HG03432 (cell line): ENCODE results near the gene DMWD.

ENCODE experiments used
- ATAC-seq: cut with Tn5 transposase; IDR thresholded peaks from one replicate; pipeline ENCODE4 v1.9.1; 2021; ENCODE audit warnings: mild to moderate bottlenecking, moderate library complexity; ENCODE audit not compliant: unreplicated experiment

The DMWD gene, protein sequence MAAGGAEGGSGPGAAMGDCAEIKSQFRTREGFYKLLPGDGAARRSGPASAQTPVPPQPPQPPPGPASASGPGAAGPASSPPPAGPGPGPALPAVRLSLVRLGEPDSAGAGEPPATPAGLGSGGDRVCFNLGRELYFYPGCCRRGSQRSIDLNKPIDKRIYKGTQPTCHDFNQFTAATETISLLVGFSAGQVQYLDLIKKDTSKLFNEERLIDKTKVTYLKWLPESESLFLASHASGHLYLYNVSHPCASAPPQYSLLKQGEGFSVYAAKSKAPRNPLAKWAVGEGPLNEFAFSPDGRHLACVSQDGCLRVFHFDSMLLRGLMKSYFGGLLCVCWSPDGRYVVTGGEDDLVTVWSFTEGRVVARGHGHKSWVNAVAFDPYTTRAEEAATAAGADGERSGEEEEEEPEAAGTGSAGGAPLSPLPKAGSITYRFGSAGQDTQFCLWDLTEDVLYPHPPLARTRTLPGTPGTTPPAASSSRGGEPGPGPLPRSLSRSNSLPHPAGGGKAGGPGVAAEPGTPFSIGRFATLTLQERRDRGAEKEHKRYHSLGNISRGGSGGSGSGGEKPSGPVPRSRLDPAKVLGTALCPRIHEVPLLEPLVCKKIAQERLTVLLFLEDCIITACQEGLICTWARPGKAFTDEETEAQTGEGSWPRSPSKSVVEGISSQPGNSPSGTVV

DNA sequence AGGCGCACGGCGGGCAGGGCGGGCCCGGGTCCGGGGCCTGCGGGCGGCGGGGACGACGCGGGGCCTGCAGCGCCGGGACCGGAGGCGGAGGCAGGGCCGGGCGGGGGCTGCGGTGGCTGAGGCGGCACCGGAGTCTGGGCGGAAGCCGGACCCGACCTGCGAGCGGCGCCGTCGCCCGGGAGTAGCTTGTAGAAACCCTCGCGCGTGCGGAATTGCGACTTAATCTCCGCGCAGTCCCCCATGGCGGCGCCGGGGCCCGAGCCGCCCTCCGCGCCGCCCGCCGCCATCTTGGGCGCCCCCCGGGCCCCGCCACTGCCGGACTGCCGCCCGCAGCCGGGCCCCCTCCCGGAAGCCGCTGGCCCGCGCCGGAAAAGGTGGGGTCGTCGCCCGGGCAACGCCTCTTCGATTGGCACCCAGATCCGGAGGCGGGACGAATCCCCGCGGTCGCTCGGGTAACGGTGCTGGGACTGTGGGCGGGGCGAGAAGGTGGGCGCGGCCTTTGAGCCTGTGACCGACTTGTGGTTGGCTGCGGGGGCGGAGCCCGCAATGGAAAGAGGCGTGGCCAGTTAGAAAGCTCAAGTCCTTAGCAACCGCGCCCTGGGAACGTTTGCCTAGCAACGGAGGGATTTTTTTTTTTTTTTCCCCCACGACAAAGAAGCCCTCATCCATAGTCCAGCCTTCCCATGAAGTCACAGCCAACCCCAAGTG lies at the start of gene DMWD:
TSS of gene DMWD (minus strand) at position 376 of the 708 bp plus-strand sequence. CDS start at position 287, 89 bp downstream.
- peak; percentile 88 for ATAC-seq

DNA sequence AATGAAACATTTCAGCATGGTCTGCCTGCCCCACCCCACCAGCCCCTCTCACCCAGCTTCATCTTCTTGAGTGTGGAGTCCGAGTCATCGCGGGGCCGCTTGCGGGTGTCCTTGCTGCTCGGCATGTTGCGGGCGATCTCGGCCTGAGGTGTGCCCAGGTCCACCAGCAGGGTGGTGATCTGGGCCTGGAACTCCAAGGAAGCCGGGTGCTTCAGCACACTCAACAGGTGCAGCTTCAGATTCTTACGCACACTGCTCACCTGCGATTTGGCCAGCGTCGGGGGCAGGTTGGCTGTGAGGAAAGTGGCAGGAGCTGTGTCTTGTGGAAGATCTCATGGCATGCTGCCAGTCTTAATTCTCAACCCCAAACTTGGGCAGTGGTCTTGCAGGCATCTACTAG lies 49.6 kb upstream of the DMWD start:
- ATAC-seq: no peak

DNA sequence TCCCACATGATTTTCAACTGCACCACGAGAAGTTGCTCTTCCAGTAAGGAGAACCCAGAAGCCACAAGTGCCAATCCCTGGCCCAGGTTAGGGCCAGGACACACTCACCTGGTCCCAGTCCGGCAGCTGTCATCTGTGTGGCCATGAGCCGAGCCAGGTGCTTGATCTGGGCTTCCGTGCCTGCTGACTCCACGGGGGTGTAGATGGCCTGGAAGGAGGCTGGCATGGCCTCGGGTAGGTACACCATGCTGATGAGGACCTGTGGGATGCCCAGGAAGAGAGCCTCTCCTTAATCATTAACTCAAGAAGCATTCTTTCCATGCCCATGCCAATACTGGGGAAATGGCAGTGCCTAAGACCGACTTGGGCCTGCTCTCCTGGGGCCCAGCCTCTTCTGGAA lies 42.3 kb upstream of the DMWD start:
- no peak for ATAC-seq

DNA sequence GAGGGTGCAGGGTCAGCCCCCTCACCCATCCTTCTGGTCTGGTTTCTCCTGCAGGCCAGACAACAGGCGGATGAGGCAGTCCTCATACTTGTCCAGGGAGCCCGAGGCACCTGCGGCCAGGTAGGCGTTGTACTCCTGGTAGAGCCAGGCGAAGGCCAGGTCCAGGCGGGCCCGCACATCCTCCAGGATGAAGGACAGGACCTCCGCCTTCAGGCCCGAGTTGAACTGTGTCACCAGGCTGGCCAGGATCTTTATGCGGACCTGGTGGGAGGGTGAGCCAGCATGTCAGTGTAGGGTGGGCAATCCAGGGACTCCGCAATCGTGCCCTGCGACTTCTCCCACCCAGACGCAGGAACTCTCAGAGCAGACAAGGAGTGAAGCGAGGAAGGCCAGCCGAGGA lies 36.3 kb upstream of the DMWD start:
- no peak for ATAC-seq

DNA sequence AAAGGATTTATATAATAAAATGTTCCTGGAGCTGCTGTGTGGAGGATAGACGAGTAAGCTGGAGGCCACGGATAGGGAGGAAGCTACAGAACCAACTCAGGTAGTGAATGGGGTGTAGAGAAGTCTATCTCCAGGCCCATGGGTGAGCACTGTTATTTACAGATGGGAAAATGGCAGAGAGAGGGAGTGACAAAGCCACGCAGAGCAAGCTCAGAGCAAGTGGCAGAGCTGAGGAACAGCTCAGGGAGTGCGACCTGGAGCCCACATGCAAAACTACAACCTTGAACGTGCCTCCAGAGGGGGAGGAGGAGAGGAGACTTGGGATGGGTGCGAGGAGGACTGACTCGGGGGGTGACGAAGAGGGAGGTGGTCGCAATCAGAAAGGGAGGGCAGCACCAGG lies 35.9 kb upstream of the DMWD start:
- ATAC-seq: no peak

DNA sequence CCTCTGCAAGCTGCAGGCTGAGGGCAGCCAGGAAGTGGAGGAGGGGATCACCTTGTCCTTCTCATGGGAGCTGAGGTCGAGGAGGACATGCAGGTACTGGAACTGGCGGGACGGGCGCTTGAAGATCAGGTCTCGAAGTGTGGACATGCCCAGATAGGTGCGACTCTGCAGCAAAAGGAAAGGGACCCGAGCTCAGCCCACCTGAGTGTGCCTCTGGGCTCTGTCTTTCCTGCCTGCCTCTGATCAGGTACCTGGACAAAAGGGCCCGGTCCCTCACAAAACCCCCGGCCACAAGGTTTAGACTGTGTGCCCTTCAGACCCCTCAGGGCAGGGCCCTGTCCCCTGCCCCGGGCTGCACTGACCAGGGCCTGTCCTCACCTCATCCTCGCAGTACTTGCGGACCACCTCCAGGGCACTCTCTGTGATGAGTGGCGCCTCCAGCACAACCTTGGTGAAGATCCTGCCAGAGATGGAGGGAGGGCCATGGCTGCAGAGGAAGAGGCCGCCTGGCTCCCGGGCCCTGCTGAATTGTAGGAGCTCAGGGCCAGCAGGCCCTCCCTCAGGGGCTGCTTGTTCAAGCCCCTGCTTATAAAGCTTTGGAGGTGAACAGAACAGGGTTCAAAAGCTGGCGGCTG lies 34.9 kb upstream of the DMWD start:
- ATAC-seq: no peak

GRCh38 chr19:45826934-45827333 lies 34.3 kb upstream of the DMWD start:
- no peak for ATAC-seq

GRCh38 chr19:45825917-45826893 lies 33.6 kb upstream of the DMWD start:
- no peak for ATAC-seq

GRCh38 chr19:45825263-45825605 lies 32.6 kb upstream of the DMWD start:
- ATAC-seq: no peak

GRCh38 chr19:45824531-45825262 lies 32.1 kb upstream of the DMWD start:
- no peak for ATAC-seq

DNA sequence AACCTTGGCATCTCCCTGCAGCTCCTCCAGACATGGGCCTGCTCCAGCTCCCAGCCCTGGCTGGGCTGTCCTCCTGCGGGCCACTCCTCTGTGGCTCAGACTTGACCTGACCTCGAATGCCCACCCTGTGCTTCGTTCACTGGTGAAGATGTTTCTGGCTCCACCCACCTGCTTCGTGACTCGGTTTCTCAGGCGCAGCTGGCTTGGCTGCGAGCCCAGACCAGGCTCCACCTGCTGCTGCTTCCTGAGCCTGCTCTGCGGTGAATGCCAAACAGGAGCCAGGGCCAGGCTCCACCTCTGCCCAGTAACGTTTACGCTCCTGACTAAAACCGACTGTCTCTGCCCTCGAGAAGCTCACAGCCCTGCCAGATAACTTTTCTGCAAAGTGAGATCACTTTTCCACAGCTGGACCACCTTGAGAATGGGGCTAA lies 31.4 kb upstream of the DMWD start:
- ATAC-seq: no peak

- ATAC-seq: no peak
Measured at GRCh38 chr19:45823182-45823581, 30.5 kb upstream of the DMWD start.

DNA sequence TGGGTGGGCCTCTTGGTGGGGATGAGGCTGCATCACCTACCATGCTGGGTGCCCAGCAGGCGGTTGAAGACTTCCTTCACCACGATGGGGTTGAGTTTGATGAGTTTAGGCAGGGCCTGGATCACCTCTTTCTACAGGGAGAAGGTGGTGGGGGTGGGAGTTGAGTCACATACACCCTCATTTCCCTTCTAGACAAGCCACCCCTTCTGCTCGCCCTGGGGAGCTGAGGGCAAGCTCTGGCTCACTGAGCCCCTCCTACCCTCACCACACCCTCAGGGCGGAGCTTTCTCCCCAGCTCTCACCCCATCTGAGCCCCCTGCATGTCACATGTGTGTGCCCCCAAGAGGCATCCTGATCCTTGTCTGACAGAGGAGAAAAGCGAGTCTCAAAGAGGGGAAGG lies 30.1 kb upstream of the DMWD start:
- no peak for ATAC-seq

DNA sequence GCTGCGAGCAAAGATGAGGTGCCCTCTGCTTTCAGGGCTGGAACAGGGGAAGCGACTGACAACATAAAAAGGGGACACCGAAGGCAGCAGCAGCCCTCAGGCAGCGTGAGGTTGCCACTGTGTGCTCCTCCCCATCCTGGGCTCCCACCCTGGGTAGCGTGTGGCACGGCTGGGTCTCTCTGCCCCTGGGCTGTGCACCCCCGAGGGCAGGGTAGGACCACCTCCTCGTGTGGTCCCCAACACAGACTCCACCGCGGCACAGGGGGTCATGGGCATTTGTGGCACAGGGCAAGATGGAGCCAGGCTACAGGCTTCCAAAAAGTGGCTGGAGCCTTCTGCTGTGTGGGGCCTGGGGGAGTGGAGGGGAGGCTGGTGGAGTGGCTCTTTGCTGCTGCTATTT lies 28.9 kb upstream of the DMWD start:
- no peak for ATAC-seq

DNA sequence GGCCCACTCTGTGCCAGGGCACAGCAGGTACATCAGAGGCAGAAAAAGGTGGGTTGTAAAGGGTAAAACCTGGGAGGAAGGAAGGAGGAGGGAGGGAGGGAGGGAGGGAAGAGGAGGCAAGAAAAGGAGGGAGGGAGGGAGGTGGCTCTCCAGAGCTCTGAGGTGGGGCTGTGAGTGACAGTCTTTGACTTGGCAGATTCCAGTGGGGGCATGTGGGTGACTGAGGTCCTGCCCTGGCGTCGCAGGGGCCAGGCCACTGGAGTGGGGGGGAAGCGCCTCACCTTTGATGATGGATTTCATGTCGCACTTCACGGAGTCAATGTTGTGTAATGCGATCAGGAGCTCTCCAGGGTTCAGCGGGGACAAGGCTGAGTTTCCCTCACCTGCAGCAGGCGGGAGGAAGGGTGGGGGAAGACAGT lies 28.5 kb upstream of the DMWD start:
- no peak for ATAC-seq

DNA sequence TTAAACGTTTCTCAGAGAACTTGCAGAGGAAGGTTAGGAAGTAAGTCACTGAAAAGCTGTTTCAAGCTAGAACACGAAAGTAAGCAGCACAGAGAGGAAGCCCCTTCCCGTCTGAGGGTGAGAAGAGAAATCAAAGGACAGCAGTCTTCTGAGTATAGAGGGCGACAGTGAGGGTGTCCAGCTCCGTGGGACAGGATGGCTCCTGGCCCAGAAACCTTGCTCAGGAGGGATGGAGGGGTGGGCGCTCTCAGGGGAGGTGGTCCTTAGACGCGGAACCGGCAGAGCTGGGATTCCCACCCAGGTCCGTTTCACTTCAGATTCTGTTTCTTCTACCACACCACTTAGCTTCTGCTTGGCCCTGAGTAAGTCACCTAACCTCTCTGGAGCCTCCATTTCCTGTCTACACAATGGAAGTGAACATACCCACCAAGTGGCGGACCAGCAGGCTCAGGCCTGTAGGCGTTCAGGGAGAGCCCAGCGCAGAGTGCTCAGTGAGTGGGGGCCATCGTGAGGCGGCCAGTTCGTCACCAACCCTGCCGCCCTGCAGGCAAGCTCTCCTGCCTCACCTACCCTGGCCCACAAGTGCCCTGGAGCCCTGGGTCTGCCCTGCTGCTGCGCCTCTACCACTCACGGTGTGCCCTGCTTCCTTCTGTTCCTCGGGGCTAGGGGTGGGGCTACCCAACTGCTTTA lies 27.9 kb upstream of the DMWD start:
- no peak for ATAC-seq

- ATAC-seq: no peak
Measured at GRCh38 chr19:45819769-45820168, 27.1 kb upstream of the DMWD start.

DNA sequence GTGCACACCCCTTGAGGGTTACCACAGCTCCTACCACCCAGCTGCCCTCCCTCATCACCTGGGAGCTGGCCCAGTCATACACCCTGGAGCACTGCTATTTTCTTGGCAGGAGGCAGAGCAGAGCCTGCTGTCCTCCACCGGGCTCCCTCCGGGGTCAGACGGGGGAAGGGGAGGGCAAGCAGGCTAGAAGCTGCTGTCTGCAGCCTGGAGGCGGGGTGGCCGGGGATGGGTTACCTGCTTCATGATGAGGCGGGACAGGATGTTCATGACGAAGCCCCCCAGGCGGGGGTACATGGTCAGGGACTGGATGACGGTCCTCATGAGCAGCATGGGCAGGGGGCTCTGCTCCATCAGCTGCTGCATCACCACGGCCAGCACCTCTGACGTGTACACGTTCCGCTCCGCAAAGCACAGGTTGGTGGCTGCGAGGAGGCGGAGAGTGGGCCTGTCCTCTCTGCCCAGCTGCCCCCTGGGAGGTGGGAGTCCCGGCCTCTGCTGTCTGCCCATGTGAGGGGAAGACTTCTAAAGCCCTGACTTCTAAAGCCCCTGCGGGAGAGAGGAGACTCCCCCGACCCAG lies 25.2 kb upstream of the DMWD start:
- ATAC-seq: no peak
